WTC11 (cell line): ENCODE results near the gene TP63. TPM values are rescaled to one million over a fixed set of nuclear protein-coding genes. Genes with fewer than 3 reads are reported as not detected.

ENCODE experiments used
- ATAC-seq: fragments of 200-7000 bp; cut with Tn5 transposase; 2 replicates; pipeline ENCODE4 v1.10.0; 2021; ENCODE audit warnings: mild to moderate bottlenecking, moderate library complexity
- CTCF ChIA-PET: fragments of 300-600 bp; sonication (Branson Sonifier 250); formaldehyde crosslinking; loops from one replicate; lab custom pipeline; 2021; ENCODE audit warnings: antibody characterized with exemption; lab: Charles Lee
- POLR2A ChIA-PET: fragments of 350-600 bp; sonication (Branson Sonifier 250); formaldehyde crosslinking; loops from one replicate; lab custom pipeline; 2021; ENCODE audit warnings: antibody characterized with exemption; lab: Charles Lee
- DNase-seq: peaks from one replicate; pipeline ENCODE4 v3.0.0; 2021; ENCODE audit warnings: low spot score
- H3K27ac Mint-ChIP-seq: 2 replicates; pipeline ENCODE4 v1.8.0; 2021; ENCODE audit warnings: mixed read lengths
- H3K27me3 Mint-ChIP-seq: 2 replicates; pipeline ENCODE4 v1.8.0; 2021; ENCODE audit warnings: low read depth, mild to moderate bottlenecking, moderate library complexity, mixed read lengths
- H3K36me3 Mint-ChIP-seq: 2 replicates; pipeline ENCODE4 v1.8.0; 2021; ENCODE audit warnings: mixed read lengths
- H3K4me1 Mint-ChIP-seq: 2 replicates; pipeline ENCODE4 v1.8.0; 2022; ENCODE audit warnings: mixed read lengths
- H3K4me3 Mint-ChIP-seq: 2 replicates; pipeline ENCODE4 v1.8.0; 2021; ENCODE audit warnings: mild to moderate bottlenecking, moderate library complexity, mixed read lengths
- H3K9me3 Mint-ChIP-seq: 2 replicates; pipeline ENCODE4 v1.8.0; 2021; ENCODE audit warnings: mixed read lengths
- ESRRA ChIP-seq: sonication (generic); formaldehyde crosslinking; IDR thresholded peaks from 2 replicates; pipeline ENCODE4 v1.8.1; 2022; ENCODE audit warnings: mild to moderate bottlenecking, missing genetic modification reagents, borderline replicate concordance
- GTF2I ChIP-seq: fragments of 250-450 bp; sonication (Bioruptor Pico); conservative IDR thresholded peaks from 2 replicates; pipeline ENCODE4 v1.4.0; 2021; ENCODE audit warnings: mild to moderate bottlenecking
- IRF1 ChIP-seq: sonication (generic); formaldehyde crosslinking; IDR thresholded peaks from 2 replicates; pipeline ENCODE4 v1.8.0; 2023; ENCODE audit warnings: missing genetic modification reagents
- IRF2 ChIP-seq: sonication (generic); formaldehyde crosslinking; IDR thresholded peaks from 2 replicates; pipeline ENCODE4 v1.8.0; 2022; ENCODE audit warnings: low read depth, missing genetic modification reagents, borderline replicate concordance
- MXD4 ChIP-seq: fragments of 250-450 bp; sonication (Bioruptor Pico); IDR thresholded peaks from 2 replicates; pipeline ENCODE4 v1.8.0; 2021; ENCODE audit warnings: mild to moderate bottlenecking, moderate library complexity, borderline replicate concordance
- MYBL2 ChIP-seq: sonication (generic); formaldehyde crosslinking; IDR thresholded peaks from 2 replicates; pipeline ENCODE4 v1.8.1; 2023; ENCODE audit warnings: mild to moderate bottlenecking, moderate library complexity, missing genetic modification reagents
- NFE2L1 ChIP-seq: sonication (generic); formaldehyde crosslinking; IDR thresholded peaks from 2 replicates; pipeline ENCODE4 v1.8.1; 2023; ENCODE audit warnings: missing genetic modification reagents
- NR2C2 ChIP-seq: sonication (generic); formaldehyde crosslinking; IDR thresholded peaks from 2 replicates; pipeline ENCODE4 v1.8.0; 2022; ENCODE audit warnings: mild to moderate bottlenecking, missing genetic modification reagents
- SMAD3 ChIP-seq: sonication (generic); formaldehyde crosslinking; IDR thresholded peaks from 2 replicates; pipeline ENCODE4 v1.8.0; 2022; ENCODE audit warnings: missing genetic modification reagents, mild to moderate bottlenecking, borderline replicate concordance
- SMAD4 ChIP-seq: sonication (generic); formaldehyde crosslinking; IDR thresholded peaks from 2 replicates; pipeline ENCODE4 v1.8.0; 2022; ENCODE audit warnings: mild to moderate bottlenecking, missing genetic modification reagents
- TCF7 ChIP-seq: sonication (generic); formaldehyde crosslinking; IDR thresholded peaks from 2 replicates; pipeline ENCODE4 v1.8.0; 2022; ENCODE audit warnings: mild to moderate bottlenecking, low read depth, missing genetic modification reagents, moderate library complexity
- ZNF121 ChIP-seq: sonication (generic); formaldehyde crosslinking; IDR thresholded peaks from 2 replicates; pipeline ENCODE4 v1.8.0; 2023; ENCODE audit warnings: missing genetic modification reagents
- ZNF219 ChIP-seq: sonication (generic); formaldehyde crosslinking; IDR thresholded peaks from 2 replicates; pipeline ENCODE4 v1.8.0; 2023; ENCODE audit warnings: missing genetic modification reagents, mild to moderate bottlenecking, borderline replicate concordance
- ZNF396 ChIP-seq: fragments of 250-450 bp; sonication (Bioruptor Pico); IDR thresholded peaks from 2 replicates; pipeline ENCODE4 v1.8.0; 2021; ENCODE audit warnings: mild to moderate bottlenecking, moderate library complexity, borderline replicate concordance
- ZNF416 ChIP-seq: fragments of 250-450 bp; sonication (Bioruptor Pico); IDR thresholded peaks from 2 replicates; pipeline ENCODE4 v1.9.0; 2021; ENCODE audit warnings: mild to moderate bottlenecking, inconsistent platforms
- ZNF532 ChIP-seq: fragments of 250-450 bp; sonication (Bioruptor Pico); IDR thresholded peaks from 2 replicates; pipeline ENCODE4 v1.9.0; 2021; ENCODE audit warnings: mild to moderate bottlenecking, borderline replicate concordance
- total RNA-seq: library from RNA; stranded (reverse); gene quantifications from 3 replicates; pipeline ENCODE4 v1.2.3, GENCODE V29; 2021
- TF ChIP-seq, protein P1 (sequence below): fragments of 250-450 bp; sonication (Bioruptor Pico); IDR thresholded peaks from 2 replicates; pipeline ENCODE4 v1.8.0; 2021; ENCODE audit warnings: mild to moderate bottlenecking
- TF ChIP-seq, protein P2 (sequence below): sonication (generic); formaldehyde crosslinking; IDR thresholded peaks from 2 replicates; pipeline ENCODE4 v1.8.1; 2022; ENCODE audit warnings: low read depth, mild to moderate bottlenecking, moderate library complexity, missing genetic modification reagents, borderline replicate concordance
- TF ChIP-seq, protein P3 (sequence below): sonication (generic); formaldehyde crosslinking; IDR thresholded peaks from 2 replicates; pipeline ENCODE4 v1.8.1; 2022; ENCODE audit warnings: mild to moderate bottlenecking, moderate library complexity, missing genetic modification reagents
- TF ChIP-seq, protein P4 (sequence below): sonication (generic); formaldehyde crosslinking; conservative IDR thresholded peaks from 2 replicates; pipeline ENCODE4 v1.8.1; 2023; ENCODE audit warnings: mild to moderate bottlenecking, low read depth, missing genetic modification reagents, moderate library complexity
- TF ChIP-seq, protein P5 (sequence below): fragments of 250-450 bp; sonication (Bioruptor Pico); IDR thresholded peaks from 2 replicates; pipeline ENCODE4 v1.9.0; 2021; ENCODE audit warnings: mild to moderate bottlenecking

The TP63 gene
- total RNA-seq, 1 experiment from 2014 or later, result 0.09 TPM

GRCh38 chr3:189821262-189821661, 190.1 kb downstream of the TP63 start:
- CTCF ChIA-PET, result no interaction called here
- POLR2A ChIA-PET, result no interaction called here
- Mint-ChIP-seq H3K4me3 (no peak overlapping the region), H3K27me3 (no peaks in the 10 kb centered on the region), H3K36me3 (no peaks in the 10 kb centered on the region), H3K4me1 (peaks cover 23% of the 10 kb centered on the region), H3K9me3 (no peaks in the 10 kb centered on the region), H3K27ac (no peak overlapping the region)
- TF ChIP-seq SMAD3 (CRISPR knock-in tag), result no peak
- no peak for TF ChIP-seq MXD4 (CRISPR knock-in tag)
- TF ChIP-seq, protein P1, sequence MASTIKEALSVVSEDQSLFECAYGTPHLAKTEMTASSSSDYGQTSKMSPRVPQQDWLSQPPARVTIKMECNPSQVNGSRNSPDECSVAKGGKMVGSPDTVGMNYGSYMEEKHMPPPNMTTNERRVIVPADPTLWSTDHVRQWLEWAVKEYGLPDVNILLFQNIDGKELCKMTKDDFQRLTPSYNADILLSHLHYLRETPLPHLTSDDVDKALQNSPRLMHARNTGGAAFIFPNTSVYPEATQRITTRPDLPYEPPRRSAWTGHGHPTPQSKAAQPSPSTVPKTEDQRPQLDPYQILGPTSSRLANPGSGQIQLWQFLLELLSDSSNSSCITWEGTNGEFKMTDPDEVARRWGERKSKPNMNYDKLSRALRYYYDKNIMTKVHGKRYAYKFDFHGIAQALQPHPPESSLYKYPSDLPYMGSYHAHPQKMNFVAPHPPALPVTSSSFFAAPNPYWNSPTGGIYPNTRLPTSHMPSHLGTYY (CRISPR knock-in tag), result no peak
- TF ChIP-seq IRF1 (CRISPR knock-in tag), result no peak
- no peak for TF ChIP-seq MYBL2 (CRISPR knock-in tag)
- TF ChIP-seq, protein P2, sequence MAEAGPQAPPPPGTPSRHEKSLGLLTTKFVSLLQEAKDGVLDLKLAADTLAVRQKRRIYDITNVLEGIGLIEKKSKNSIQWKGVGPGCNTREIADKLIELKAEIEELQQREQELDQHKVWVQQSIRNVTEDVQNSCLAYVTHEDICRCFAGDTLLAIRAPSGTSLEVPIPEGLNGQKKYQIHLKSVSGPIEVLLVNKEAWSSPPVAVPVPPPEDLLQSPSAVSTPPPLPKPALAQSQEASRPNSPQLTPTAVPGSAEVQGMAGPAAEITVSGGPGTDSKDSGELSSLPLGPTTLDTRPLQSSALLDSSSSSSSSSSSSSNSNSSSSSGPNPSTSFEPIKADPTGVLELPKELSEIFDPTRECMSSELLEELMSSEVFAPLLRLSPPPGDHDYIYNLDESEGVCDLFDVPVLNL (CRISPR knock-in tag), result no peak
- TF ChIP-seq ESRRA (CRISPR knock-in tag), result no peak
- no peak for TF ChIP-seq ZNF416 (CRISPR knock-in tag)
- TF ChIP-seq ZNF121, result no peak
- DNase-seq (no peak), ATAC-seq (no peak)

GRCh38 chr3:189822726-189823125, 191.5 kb downstream of the TP63 start:
- no peak for TF ChIP-seq IRF2 (CRISPR knock-in tag)
- no peak for TF ChIP-seq IRF1 (CRISPR knock-in tag)
- no peak for TF ChIP-seq SMAD4 (CRISPR knock-in tag)
- TF ChIP-seq ZNF532 (CRISPR knock-in tag), result no peak
- TF ChIP-seq NR2C2, result no peak
- no peak for TF ChIP-seq GTF2I
- TF ChIP-seq, protein P3, sequence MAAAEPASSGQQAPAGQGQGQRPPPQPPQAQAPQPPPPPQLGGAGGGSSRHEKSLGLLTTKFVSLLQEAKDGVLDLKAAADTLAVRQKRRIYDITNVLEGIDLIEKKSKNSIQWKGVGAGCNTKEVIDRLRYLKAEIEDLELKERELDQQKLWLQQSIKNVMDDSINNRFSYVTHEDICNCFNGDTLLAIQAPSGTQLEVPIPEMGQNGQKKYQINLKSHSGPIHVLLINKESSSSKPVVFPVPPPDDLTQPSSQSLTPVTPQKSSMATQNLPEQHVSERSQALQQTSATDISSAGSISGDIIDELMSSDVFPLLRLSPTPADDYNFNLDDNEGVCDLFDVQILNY (CRISPR knock-in tag), result no peak
- TF ChIP-seq ZNF219 (CRISPR knock-in tag), result no peak
- TF ChIP-seq, protein P4, sequence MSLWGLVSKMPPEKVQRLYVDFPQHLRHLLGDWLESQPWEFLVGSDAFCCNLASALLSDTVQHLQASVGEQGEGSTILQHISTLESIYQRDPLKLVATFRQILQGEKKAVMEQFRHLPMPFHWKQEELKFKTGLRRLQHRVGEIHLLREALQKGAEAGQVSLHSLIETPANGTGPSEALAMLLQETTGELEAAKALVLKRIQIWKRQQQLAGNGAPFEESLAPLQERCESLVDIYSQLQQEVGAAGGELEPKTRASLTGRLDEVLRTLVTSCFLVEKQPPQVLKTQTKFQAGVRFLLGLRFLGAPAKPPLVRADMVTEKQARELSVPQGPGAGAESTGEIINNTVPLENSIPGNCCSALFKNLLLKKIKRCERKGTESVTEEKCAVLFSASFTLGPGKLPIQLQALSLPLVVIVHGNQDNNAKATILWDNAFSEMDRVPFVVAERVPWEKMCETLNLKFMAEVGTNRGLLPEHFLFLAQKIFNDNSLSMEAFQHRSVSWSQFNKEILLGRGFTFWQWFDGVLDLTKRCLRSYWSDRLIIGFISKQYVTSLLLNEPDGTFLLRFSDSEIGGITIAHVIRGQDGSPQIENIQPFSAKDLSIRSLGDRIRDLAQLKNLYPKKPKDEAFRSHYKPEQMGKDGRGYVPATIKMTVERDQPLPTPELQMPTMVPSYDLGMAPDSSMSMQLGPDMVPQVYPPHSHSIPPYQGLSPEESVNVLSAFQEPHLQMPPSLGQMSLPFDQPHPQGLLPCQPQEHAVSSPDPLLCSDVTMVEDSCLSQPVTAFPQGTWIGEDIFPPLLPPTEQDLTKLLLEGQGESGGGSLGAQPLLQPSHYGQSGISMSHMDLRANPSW, result no peak
- TF ChIP-seq ZNF396, result no peak
- no peak for TF ChIP-seq NFE2L1 (CRISPR knock-in tag)
- TF ChIP-seq TCF7 (CRISPR knock-in tag), result no peak
- TF ChIP-seq, protein P5, sequence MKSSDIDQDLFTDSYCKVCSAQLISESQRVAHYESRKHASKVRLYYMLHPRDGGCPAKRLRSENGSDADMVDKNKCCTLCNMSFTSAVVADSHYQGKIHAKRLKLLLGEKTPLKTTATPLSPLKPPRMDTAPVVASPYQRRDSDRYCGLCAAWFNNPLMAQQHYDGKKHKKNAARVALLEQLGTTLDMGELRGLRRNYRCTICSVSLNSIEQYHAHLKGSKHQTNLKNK (CRISPR knock-in tag), result no peak
- H3K4me1 Mint-ChIP-seq, result peaks cover 13% of the 10 kb centered on the region
- no peak overlapping the region for H3K4me3 Mint-ChIP-seq
- H3K9me3 Mint-ChIP-seq, result no peaks in the 10 kb centered on the region
- peak; percentile 88 for ATAC-seq
- CTCF ChIA-PET, result no interaction called here
- H3K27me3 Mint-ChIP-seq, result no peaks in the 10 kb centered on the region
- H3K36me3 Mint-ChIP-seq, result no peaks in the 10 kb centered on the region
- no peak for DNase-seq
- no peak overlapping the region for H3K27ac Mint-ChIP-seq
- POLR2A ChIA-PET, result no interaction called here
